HepG2 (cell line): Measurements from ENCODE around the gene TTLL1. TPM values are rescaled to one million over a fixed set of nuclear protein-coding genes. Genes with fewer than 3 reads are reported as not detected.
"Not testable (repeated sequence)": the region's sequence is repeated elsewhere in the genome, so short reads cannot be mapped to it uniquely, and the experiment has no call there.

ENCODE experiments used
- ATAC-seq: fragments of 200-7000 bp; cut with Tn5 transposase; 3 replicates; pipeline ENCODE4 v1.9.1; 2020; ENCODE audit warnings: mild to moderate bottlenecking, moderate library complexity
- BruUV-seq: library from RNA; stranded (reverse); fragments of 400-500 nt; replicated peaks from 2 replicates; lab custom pipeline; 2021; lab: Mats Ljungman, UMichigan
- CTCF ChIA-PET: fragments of 300-600 bp; formaldehyde crosslinking; extraction: SDS; loops from one replicate; lab custom pipeline; 2021; ENCODE audit warnings: low total read pairs, inconsistent platforms, low intra/inter-chr PET ratio; lab: Yijun Ruan, JAX
- POLR2A ChIA-PET: fragments of 350-600 bp; sonication (Branson Sonifier 250); formaldehyde crosslinking; loops from one replicate; lab custom pipeline; 2020; ENCODE audit warnings: antibody characterized with exemption, inconsistent platforms; lab: Yijun Ruan, JAX
- DNase-seq: peaks from one replicate; pipeline ENCODE4 v3.0.0-alpha.2; 2015; ENCODE audit warnings: low spot score
- FAIRE-seq: peaks from 3 replicates; lab custom pipeline; 2011; peaks lifted over from hg19 to GRCh38; lab: Jason Lieb, UNC
- H2AFZ ChIP-seq: one replicate; pipeline ENCODE4 v1.6.1; 2011; ENCODE audit warnings: low read length, inconsistent platforms
- H3K27ac ChIP-seq: fragments of 300-600 bp; 3 replicates; pipeline ENCODE4 v1.8.0; 2011; ENCODE audit warnings: mixed run types, mild to moderate bottlenecking, mixed read lengths, low read length, inconsistent platforms; ENCODE audit not compliant: insufficient read depth; ENCODE audit errors: extremely low read length
- H3K27me3 ChIP-seq, 2 experiments: fragments of 200-600 bp in 1 of 2; 2 replicates in 1 of 2; 3 replicates in 1 of 2; pipeline versions ENCODE4 v1.6.0 to v1.8.0; 2011; ENCODE audit warnings: low read length in 2 of 2, mild to moderate bottlenecking in 2 of 2, moderate library complexity in 2 of 2, inconsistent platforms in 1 of 2; ENCODE audit not compliant: insufficient read depth in 2 of 2, control insufficient read depth in 1 of 2
- H3K36me3 ChIP-seq, 2 experiments: fragments of 200-600 bp in 1 of 2; replicated peaks in 1 of 2; 2 replicates in 1 of 2; 3 replicates in 1 of 2; pipeline versions ENCODE4 v1.5.1 to v1.8.0; 2011; ENCODE audit warnings: low read length in 2 of 2, inconsistent platforms in 1 of 2; ENCODE audit not compliant: insufficient read depth in 2 of 2, control insufficient read depth in 1 of 2
- H3K4me1 ChIP-seq: 2 replicates; pipeline ENCODE4 v1.5.1; 2012; ENCODE audit warnings: low read length, inconsistent platforms; ENCODE audit not compliant: insufficient read depth
- H3K4me2 ChIP-seq: 2 replicates; pipeline ENCODE4 v1.6.0; 2011; ENCODE audit warnings: low read depth, low read length, inconsistent platforms
- H3K4me3 ChIP-seq, 3 experiments: fragments of 200-600 bp in 1 of 3; sonication (generic), shearing (Covaris generic) in 1 of 3; replicated peaks in 1 of 3; 2 replicates each; pipeline ENCODE4 v1.5.1; 2011 to 2016; ENCODE audit warnings: low read length in 3 of 3, inconsistent platforms in 2 of 3, low read depth in 2 of 3, mild to moderate bottlenecking in 2 of 3, control low read depth in 1 of 3, mixed read lengths in 1 of 3; ENCODE audit not compliant: insufficient read depth in 1 of 3
- H3K79me2 ChIP-seq: one replicate; pipeline ENCODE4 v1.6.1; 2011; ENCODE audit warnings: low read length, inconsistent platforms; ENCODE audit not compliant: insufficient read depth
- H3K9ac ChIP-seq: 2 replicates; pipeline ENCODE4 v1.6.0; 2011; ENCODE audit warnings: mild to moderate bottlenecking, low read depth, low read length, inconsistent platforms; ENCODE audit not compliant: insufficient read depth
- H3K9me3 ChIP-seq: 2 replicates; pipeline ENCODE4 v1.5.1; 2012; ENCODE audit warnings: mild to moderate bottlenecking, low read length
- H4K20me1 ChIP-seq: 2 replicates; pipeline ENCODE4 v1.6.0; 2011; ENCODE audit warnings: inconsistent platforms, mild to moderate bottlenecking, low read length, moderate library complexity; ENCODE audit not compliant: insufficient read depth
- NFYB ChIP-seq: sonication (generic); formaldehyde crosslinking; IDR thresholded peaks from 2 replicates; pipeline ENCODE4 v1.4.0; 2020; ENCODE audit warnings: missing genetic modification reagents
- POLR2AphosphoS2 ChIP-seq: IDR thresholded peaks from 2 replicates; pipeline ENCODE4 v1.6.1; 2011; ENCODE audit warnings: low read depth, low read length, improper control_type of control experiment
- RARG ChIP-seq: sonication (generic); formaldehyde crosslinking; IDR thresholded peaks from 2 replicates; pipeline ENCODE4 v1.4.0; 2020; ENCODE audit warnings: low read depth, mild to moderate bottlenecking, missing genetic modification reagents
- RFX3 ChIP-seq: IDR thresholded peaks from 2 replicates; pipeline ENCODE4 v1.6.1; 2016; ENCODE audit warnings: missing biosample characterization, missing genetic modification reagents
- TARDBP ChIP-seq: sonication (generic); formaldehyde crosslinking; IDR thresholded peaks from 2 replicates; pipeline ENCODE4 v1.8.0; 2022; ENCODE audit warnings: mild to moderate bottlenecking, missing genetic modification reagents
- TFE3 ChIP-seq: IDR thresholded peaks from 2 replicates; pipeline ENCODE4 v1.6.1; 2016
- ZMYM2 ChIP-seq: sonication (generic); formaldehyde crosslinking; IDR thresholded peaks from 2 replicates; pipeline ENCODE4 v1.8.0; 2022; ENCODE audit warnings: mild to moderate bottlenecking, missing genetic modification reagents
- ZNF251 ChIP-seq: sonication (generic); formaldehyde crosslinking; IDR thresholded peaks from 2 replicates; pipeline ENCODE4 v1.9.0; 2021; ENCODE audit warnings: mild to moderate bottlenecking, missing genetic modification reagents
- ZNF329 ChIP-seq: sonication (generic); formaldehyde crosslinking; IDR thresholded peaks from 2 replicates; pipeline ENCODE4 v1.9.0; 2021; ENCODE audit warnings: low read depth, mild to moderate bottlenecking, missing genetic modification reagents
- ZNF335 ChIP-seq: sonication (generic); formaldehyde crosslinking; IDR thresholded peaks from 2 replicates; pipeline ENCODE4 v1.4.0; 2020; ENCODE audit warnings: missing genetic modification reagents
- ZNF552 ChIP-seq: sonication (generic); formaldehyde crosslinking; IDR thresholded peaks from 2 replicates; pipeline ENCODE4 v1.9.0; 2022; ENCODE audit warnings: missing genetic modification reagents, mild to moderate bottlenecking, borderline replicate concordance
- WGBS: methylation state at CpG from one replicate; pipeline ENCODE4 v1.1.6; 2017; ENCODE audit warnings: low lambda C conversion rate; 5-methylcytosine and 5-hydroxymethylcytosine counted together
- in situ Hi-C: cut with HindIII; loops from 2 replicates; pipeline ENCODE4 v1.10.0; 2017; ENCODE audit warnings: low pct_unique_long_range_greater_than_20kb; ENCODE audit not compliant: extremely low pct_ligation_motif_present
- intact Hi-C: fragments of 100-400 bp; cut with micrococcal nuclease; formaldehyde crosslinking; loops from one replicate; pipeline ENCODE4 v1.10.0; 2022; ENCODE audit not compliant: unreplicated experiment
- polyA plus RNA-seq, 8 experiments: library from polyadenylated mRNA; depleted of rRNA in 3 of 8; stranded (reverse) in 7 of 8; unstranded in 1 of 8; fragments of >200 nt; fragmentation: Illumina TruSeq in 4 of 8; extraction: Trizol in 4 of 8; gene quantifications; 2 replicates each; pipeline versions ENCODE4 v1.2.1 to v1.2.3, GENCODE V29; 2011 to 2016; ENCODE audit warnings: low read depth in 4 of 8, missing spikeins in 1 of 8, mixed read lengths in 1 of 8; ENCODE audit not compliant: insufficient read depth in 1 of 8
- total RNA-seq, 5 experiments: library from RNA; depleted of rRNA; stranded (reverse); fragments of >200 nt; fragmentation: Illumina TruSeq; extraction: Trizol; gene quantifications; 2 replicates each; pipeline ENCODE4 v1.2.3, GENCODE V29; 2016; ENCODE audit warnings: low read depth in 1 of 5
- TF ChIP-seq, protein P1 (sequence below): sonication (generic); formaldehyde crosslinking; IDR thresholded peaks from 2 replicates; pipeline ENCODE4 v1.8.1; 2023; ENCODE audit warnings: mild to moderate bottlenecking, missing genetic modification reagents
- TF ChIP-seq, protein P2 (sequence below): sonication (generic); formaldehyde crosslinking; IDR thresholded peaks from 2 replicates; pipeline ENCODE4 v1.9.0; 2022; ENCODE audit warnings: low read depth, missing genetic modification reagents

The TTLL1 gene
- total and polyA plus RNA-seq, 2 of the 13 experiments (the other 11 are each of a cell fraction or from before 2014, with no cell fraction given) = 1.6 to 5.3 TPM

DNA sequence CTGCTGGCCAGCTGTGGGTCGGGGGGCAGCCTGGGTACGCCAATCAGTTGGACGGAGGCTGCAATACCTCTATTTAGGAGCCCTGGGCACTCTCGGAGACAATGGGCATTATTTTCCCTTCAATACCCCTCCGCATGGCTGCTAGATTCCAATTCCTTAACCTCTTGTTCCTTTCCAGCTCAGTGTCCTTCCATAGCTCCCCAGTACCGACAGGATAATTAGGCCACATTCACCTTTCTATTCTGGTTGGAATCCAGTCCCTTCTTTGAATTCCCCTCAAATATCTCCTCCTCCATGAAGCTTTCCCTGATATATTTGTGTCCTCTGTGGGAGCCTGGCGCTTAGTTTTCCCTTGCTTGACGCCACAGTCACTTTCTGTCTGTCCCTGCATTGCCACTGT lies 17.1 kb upstream of the TTLL1 start:
- no TSS peak for BruUV-seq
- in situ Hi-C loops (no loop called here), intact Hi-C loops (loop anchor here (5.0 kb wide), 1 partner anchor 36 kb away; the partner anchor contains the start of gene MCAT)
- Histone ChIP-seq H3K9ac (no peak overlapping the region), H3K4me1 (peaks cover 48% of the 10 kb centered on the region), H3K27me3 (peaks cover 3 to 20% of the 10 kb centered on the region in 2 experiments; a peak in 4 of 5 replicates), H4K20me1 (no peaks in the 10 kb centered on the region), H3K9me3 (no peaks in the 10 kb centered on the region), H3K27ac (no peak overlapping the region), H3K4me2 (no peak overlapping the region), H3K4me3 (no peak overlapping the region), H3K36me3 (no peaks in the 10 kb centered on the region), H2AFZ (no peak overlapping the region), H3K79me2 (no peaks in the 10 kb centered on the region)
- no peak for FAIRE-seq
- TF ChIP-seq RARG (CRISPR knock-in tag) (no peak), ZNF552 (CRISPR knock-in tag) (no peak), ZNF335 (CRISPR knock-in tag) (no peak), TFE3 (CRISPR knock-in tag) (no peak), ZNF251 (no peak), POLR2AphosphoS2 (no peak), ZMYM2 (no peak), RFX3 (CRISPR knock-in tag) (no peak), TARDBP (no peak), ZNF329 (no peak), NFYB (no peak)
- TF ChIP-seq, protein P1, sequence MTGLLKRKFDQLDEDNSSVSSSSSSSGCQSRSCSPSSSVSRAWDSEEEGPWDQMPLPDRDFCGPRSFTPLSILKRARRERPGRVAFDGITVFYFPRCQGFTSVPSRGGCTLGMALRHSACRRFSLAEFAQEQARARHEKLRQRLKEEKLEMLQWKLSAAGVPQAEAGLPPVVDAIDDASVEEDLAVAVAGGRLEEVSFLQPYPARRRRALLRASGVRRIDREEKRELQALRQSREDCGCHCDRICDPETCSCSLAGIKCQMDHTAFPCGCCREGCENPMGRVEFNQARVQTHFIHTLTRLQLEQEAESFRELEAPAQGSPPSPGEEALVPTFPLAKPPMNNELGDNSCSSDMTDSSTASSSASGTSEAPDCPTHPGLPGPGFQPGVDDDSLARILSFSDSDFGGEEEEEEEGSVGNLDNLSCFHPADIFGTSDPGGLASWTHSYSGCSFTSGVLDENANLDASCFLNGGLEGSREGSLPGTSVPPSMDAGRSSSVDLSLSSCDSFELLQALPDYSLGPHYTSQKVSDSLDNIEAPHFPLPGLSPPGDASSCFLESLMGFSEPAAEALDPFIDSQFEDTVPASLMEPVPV (CRISPR knock-in tag) = no peak
- TF ChIP-seq, protein P2, sequence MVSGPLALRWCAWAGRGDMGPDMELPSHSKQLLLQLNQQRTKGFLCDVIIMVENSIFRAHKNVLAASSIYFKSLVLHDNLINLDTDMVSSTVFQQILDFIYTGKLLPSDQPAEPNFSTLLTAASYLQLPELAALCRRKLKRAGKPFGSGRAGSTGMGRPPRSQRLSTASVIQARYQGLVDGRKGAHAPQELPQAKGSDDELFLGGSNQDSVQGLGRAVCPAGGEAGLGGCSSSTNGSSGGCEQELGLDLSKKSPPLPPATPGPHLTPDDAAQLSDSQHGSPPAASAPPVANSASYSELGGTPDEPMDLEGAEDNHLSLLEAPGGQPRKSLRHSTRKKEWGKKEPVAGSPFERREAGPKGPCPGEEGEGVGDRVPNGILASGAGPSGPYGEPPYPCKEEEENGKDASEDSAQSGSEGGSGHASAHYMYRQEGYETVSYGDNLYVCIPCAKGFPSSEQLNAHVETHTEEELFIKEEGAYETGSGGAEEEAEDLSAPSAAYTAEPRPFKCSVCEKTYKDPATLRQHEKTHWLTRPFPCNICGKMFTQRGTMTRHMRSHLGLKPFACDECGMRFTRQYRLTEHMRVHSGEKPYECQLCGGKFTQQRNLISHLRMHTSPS = no peak
- WGBS = 81% methylated on average over 7 of the region's 8 CpGs
- CTCF ChIA-PET = no interaction called here
- no peak for ATAC-seq
- DNase-seq = no peak
- POLR2A ChIA-PET = no interaction called here

DNA sequence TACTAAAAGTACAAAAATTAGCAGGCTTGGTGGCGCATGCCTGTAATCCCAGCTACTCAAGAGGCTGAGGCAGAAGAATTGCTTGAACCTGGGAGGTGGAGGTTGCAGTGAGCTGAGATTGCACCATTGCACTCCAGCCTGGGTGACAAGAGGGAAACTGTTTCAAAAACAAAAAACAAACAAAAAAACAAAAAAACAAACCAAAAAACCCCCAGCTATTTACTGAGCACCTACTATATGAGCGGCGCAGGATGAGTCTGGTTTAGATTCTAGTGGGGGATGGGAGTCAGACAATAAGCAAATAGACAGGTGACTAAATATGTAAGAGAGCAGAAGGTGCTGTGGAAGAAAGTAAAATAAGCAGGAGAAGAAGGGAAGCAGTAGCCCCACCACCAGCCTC lies 15.8 kb upstream of the TTLL1 start:
- CTCF ChIA-PET, H3K9me3 ChIP-seq, H3K36me3 ChIP-seq, FAIRE-seq, H3K4me3 ChIP-seq, H3K27me3 ChIP-seq, ATAC-seq, H2AFZ ChIP-seq, H3K79me2 ChIP-seq, BruUV-seq, H3K4me2 ChIP-seq, in situ Hi-C loops, H3K9ac ChIP-seq, H3K27ac ChIP-seq, DNase-seq, H4K20me1 ChIP-seq: not testable (repeated sequence)
- 64% methylated on average over 3 of the region's 3 CpGs for WGBS
- intact Hi-C loops = loop anchor here (5.0 kb wide), 1 partner anchor 37 kb away; the partner anchor contains the start of gene MCAT
- POLR2A ChIA-PET = interaction anchor here (0.9 to 2.7 kb wide), 5 partner anchors 11 to 191 kb away, joined by 3 to 13 read pairs (median 6); no protein-coding TSS in a partner anchor
- H3K4me1 ChIP-seq = peaks cover 50% of the 10 kb centered on the region
